Muscle layer of duodenum (tissue), 2 donors: ENCODE results near the gene FAM53A.
"Not testable (repeated sequence)": the region's sequence is repeated elsewhere in the genome, so short reads cannot be mapped to it uniquely, and the experiment has no call there.

Experiments
- H3K27ac ChIP-seq: one replicate; pipeline ENCODE4 v1.7.0; 2013; ENCODE audit warnings: mild to moderate bottlenecking, low read length
- H3K27me3 ChIP-seq: one replicate; pipeline ENCODE4 v1.7.0; 2013; ENCODE audit warnings: low read depth, mild to moderate bottlenecking, control low read depth, low read length
- H3K36me3 ChIP-seq, 2 donors: one replicate each; pipeline ENCODE4 v1.7.0; 2013; ENCODE audit warnings: low read length in 2 of 2, control low read depth in 1 of 2, mild to moderate bottlenecking in 1 of 2; ENCODE audit not compliant: insufficient read depth in 2 of 2, control insufficient read depth in 1 of 2
- H3K4me1 ChIP-seq, 2 donors: one replicate each; pipeline ENCODE4 v1.7.0; 2013; ENCODE audit warnings: low read length in 2 of 2, mild to moderate bottlenecking in 2 of 2, control low read depth in 1 of 2, moderate library complexity in 1 of 2; ENCODE audit not compliant: insufficient read depth in 2 of 2, control insufficient read depth in 1 of 2
- H3K4me3 ChIP-seq, 2 donors: one replicate each; pipeline ENCODE4 v1.7.0; 2013; ENCODE audit warnings: low read length in 2 of 2, low read depth in 1 of 2, mild to moderate bottlenecking in 1 of 2
- H3K9me3 ChIP-seq, 2 donors: one replicate each; pipeline ENCODE4 v1.7.0; 2013; ENCODE audit warnings: low read length in 2 of 2, control low read depth in 1 of 2, mild to moderate bottlenecking in 1 of 2; ENCODE audit not compliant: control insufficient read depth in 1 of 2
- donor health status: healthy.

Gene FAM53A

GRCh38 chr4:1641671-1642070, 42.4 kb downstream of the FAM53A start:
- Histone ChIP-seq H3K27ac (no peak overlapping the region), H3K9me3 (no peaks in the 10 kb centered on the region), H3K4me3 (no peak overlapping the region), H3K4me1 (peaks cover 0 to 17% of the 10 kb centered on the region in 2 donors), H3K27me3 (no peaks in the 10 kb centered on the region), H3K36me3 (no peaks in the 10 kb centered on the region)

- peaks cover 0 to 17% of the 10 kb centered on the region in 2 donors for H3K4me1 ChIP-seq
- not testable (repeated sequence) for H3K27ac ChIP-seq, H3K27me3 ChIP-seq, H3K36me3 ChIP-seq, H3K4me3 ChIP-seq, H3K9me3 ChIP-seq
Measured at GRCh38 chr4:1640716-1641503, 43.2 kb downstream of the FAM53A start.

GRCh38 chr4:1640190-1640589, 43.9 kb downstream of the FAM53A start:
- Histone ChIP-seq H3K4me3 (no peak overlapping the region), H3K36me3 (no peaks in the 10 kb centered on the region), H3K4me1 (peaks cover 0 to 10% of the 10 kb centered on the region in 2 donors), H3K9me3 (peaks cover 0 to 4% of the 10 kb centered on the region in 2 donors), H3K27ac (no peak overlapping the region), H3K27me3 (no peaks in the 10 kb centered on the region)

GRCh38 chr4:1639299-1639868, 44.7 kb downstream of the FAM53A start:
- Histone ChIP-seq H3K4me1 (peaks cover 0 to 7% of the 10 kb centered on the region in 2 donors), H3K36me3 (no peaks in the 10 kb centered on the region), H3K4me3 (no peak overlapping the region), H3K9me3 (peaks cover 0 to 5% of the 10 kb centered on the region in 2 donors), H3K27me3 (no peaks in the 10 kb centered on the region), H3K27ac (no peak overlapping the region)

- Histone ChIP-seq H3K27ac (no peak overlapping the region), H3K4me3 (no peak overlapping the region), H3K9me3 (peaks cover 0 to 5% of the 10 kb centered on the region in 2 donors), H3K36me3 (no peaks in the 10 kb centered on the region), H3K4me1 (peaks cover 0 to 1% of the 10 kb centered on the region in 2 donors), H3K27me3 (no peaks in the 10 kb centered on the region)
Measured at GRCh38 chr4:1638873-1639272, 45.2 kb downstream of the FAM53A start.

GRCh38 chr4:1638272-1638598, 45.9 kb downstream of the FAM53A start:
- H3K27ac ChIP-seq: no peak overlapping the region
- H3K4me3 ChIP-seq: no peak overlapping the region
- peaks cover 0 to 5% of the 10 kb centered on the region in 2 donors for H3K9me3 ChIP-seq
- H3K36me3 ChIP-seq: no peaks in the 10 kb centered on the region
- H3K4me1 ChIP-seq: no peaks in the 10 kb centered on the region
- no peaks in the 10 kb centered on the region for H3K27me3 ChIP-seq

GRCh38 chr4:1637580-1638271, 46.4 kb downstream of the FAM53A start:
- no peaks in the 10 kb centered on the region for H3K36me3 ChIP-seq
- H3K27me3 ChIP-seq: no peaks in the 10 kb centered on the region
- H3K27ac ChIP-seq: no peak overlapping the region
- H3K4me1 ChIP-seq: no peaks in the 10 kb centered on the region
- H3K9me3 ChIP-seq: peaks cover 0 to 5% of the 10 kb centered on the region in 2 donors
- no peak overlapping the region for H3K4me3 ChIP-seq

- Histone ChIP-seq H3K4me3 (no peak overlapping the region), H3K27ac (no peak overlapping the region), H3K9me3 (peaks cover 0 to 5% of the 10 kb centered on the region in 2 donors), H3K4me1 (no peaks in the 10 kb centered on the region), H3K27me3 (no peaks in the 10 kb centered on the region), H3K36me3 (no peaks in the 10 kb centered on the region)
Measured at GRCh38 chr4:1636490-1637211, 47.5 kb downstream of the FAM53A start.

- H3K9me3 ChIP-seq: peaks cover 0 to 5% of the 10 kb centered on the region in 2 donors
- no peak overlapping the region for H3K27ac ChIP-seq
- no peaks in the 10 kb centered on the region for H3K27me3 ChIP-seq
- no peaks in the 10 kb centered on the region for H3K4me1 ChIP-seq
- H3K4me3 ChIP-seq: no peak overlapping the region
- H3K36me3 ChIP-seq: no peaks in the 10 kb centered on the region
Measured at GRCh38 chr4:1635464-1635863, 48.6 kb downstream of the FAM53A start.

GRCh38 chr4:1633993-1634392, 50.1 kb downstream of the FAM53A start:
- no peaks in the 10 kb centered on the region for H3K4me1 ChIP-seq
- H3K9me3 ChIP-seq: peaks cover 0 to 5% of the 10 kb centered on the region in 2 donors
- no peaks in the 10 kb centered on the region for H3K27me3 ChIP-seq
- no peak overlapping the region for H3K27ac ChIP-seq
- H3K36me3 ChIP-seq: no peaks in the 10 kb centered on the region
- H3K4me3 ChIP-seq: no peak overlapping the region
